ENCODE measurements around the gene OMP. TPM values are rescaled to one million over a fixed set of nuclear protein-coding genes. Genes with fewer than 3 reads are reported as not detected.

Gene OMP
- total and polyA plus RNA-seq, 2 experiments from 2014 or later, result not detected

- Histone ChIP-seq H3K27ac (no peak overlapping the region), H3K4me1 (ENCODE audit: low read depth) (peaks cover 5% of the 10 kb centered on the region), H3K9me3 (ENCODE audit: low read depth) (no peaks in the 10 kb centered on the region), H3K36me3 (no peaks in the 10 kb centered on the region), H3K27me3 (no peaks in the 10 kb centered on the region), H3K4me3 (no peak overlapping the region)
- no peak for TF ChIP-seq CTCF (IDR thresholded peaks at IDR 0.05; ENCODE audit: low read depth, low read length)
- DNase-seq (ENCODE audit: low read depth in 1 of 2, low spot score in 1 of 2), result no peak
Measured at GRCh38 chr11:77141475-77141874, 38.8 kb downstream of the OMP start.

GRCh38 chr11:77142091-77142975 is 39.7 kb downstream of the OMP start:
- no peak for TF ChIP-seq CTCF (IDR thresholded peaks at IDR 0.05; ENCODE audit: low read depth, low read length)
- Histone ChIP-seq H3K4me1 (ENCODE audit: low read depth) (peaks cover 5% of the 10 kb centered on the region), H3K9me3 (ENCODE audit: low read depth) (no peaks in the 10 kb centered on the region), H3K27me3 (peaks cover 4% of the 10 kb centered on the region), H3K27ac (no peak overlapping the region), H3K4me3 (no peak overlapping the region), H3K36me3 (no peaks in the 10 kb centered on the region)
- DNase-seq (ENCODE audit: low read depth in 1 of 2, low spot score in 1 of 2), result no peak

GRCh38 chr11:77143405-77144020 is 40.9 kb downstream of the OMP start:
- TF ChIP-seq CTCF (IDR thresholded peaks at IDR 0.05; ENCODE audit: low read depth, low read length), result no peak
- Histone ChIP-seq H3K27me3 (peaks cover 12% of the 10 kb centered on the region), H3K4me1 (ENCODE audit: low read depth) (peaks cover 5% of the 10 kb centered on the region), H3K27ac (no peak overlapping the region), H3K4me3 (no peak overlapping the region), H3K9me3 (ENCODE audit: low read depth) (no peaks in the 10 kb centered on the region), H3K36me3 (no peaks in the 10 kb centered on the region)
- DNase-seq (ENCODE audit: low read depth in 1 of 2, low spot score in 1 of 2), result no peak

- no peak overlapping the region for H3K4me3 ChIP-seq
- H3K27ac ChIP-seq, result no peak overlapping the region
- peaks cover 5% of the 10 kb centered on the region for H3K4me1 ChIP-seq (ENCODE audit: low read depth)
- H3K9me3 ChIP-seq (ENCODE audit: low read depth), result no peaks in the 10 kb centered on the region
- TF ChIP-seq CTCF (IDR thresholded peaks at IDR 0.05; ENCODE audit: low read depth, low read length), result no peak
- H3K27me3 ChIP-seq, result peaks cover 12% of the 10 kb centered on the region
- DNase-seq (ENCODE audit: low read depth in 1 of 2, low spot score in 1 of 2), result peak in 1 of 2 donors; percentile 42
- no peaks in the 10 kb centered on the region for H3K36me3 ChIP-seq
Measured at GRCh38 chr11:77144196-77144856, 41.7 kb downstream of the OMP start.

- DNase-seq (ENCODE audit: low read depth in 1 of 2, low spot score in 1 of 2), result no peak
- H3K4me1 ChIP-seq (ENCODE audit: low read depth), result peaks cover 5% of the 10 kb centered on the region
- no peak overlapping the region for H3K27ac ChIP-seq
- H3K9me3 ChIP-seq (ENCODE audit: low read depth), result no peaks in the 10 kb centered on the region
- H3K4me3 ChIP-seq, result no peak overlapping the region
- H3K36me3 ChIP-seq, result no peaks in the 10 kb centered on the region
- TF ChIP-seq CTCF (IDR thresholded peaks at IDR 0.05; ENCODE audit: low read depth, low read length), result no peak
- peaks cover 12% of the 10 kb centered on the region for H3K27me3 ChIP-seq
Measured at GRCh38 chr11:77144857-77145428, 42.3 kb downstream of the OMP start.

Data from cardiac muscle cell (in vitro differentiated cells and primary cell).